Stimulated activated CD4-positive, alpha-beta T cell treated with anti-CD3 and anti-CD28 coated beads, Interleukin-2, amount 100 ng/mL, for 48 hours (primary cell): Measurements from ENCODE around the gene IGFBP7.

Experiments
- DNase-seq, 2 donors: peaks; one replicate each; pipeline ENCODE4 v3.0.0-alpha.2; 2020

Gene IGFBP7, protein sequence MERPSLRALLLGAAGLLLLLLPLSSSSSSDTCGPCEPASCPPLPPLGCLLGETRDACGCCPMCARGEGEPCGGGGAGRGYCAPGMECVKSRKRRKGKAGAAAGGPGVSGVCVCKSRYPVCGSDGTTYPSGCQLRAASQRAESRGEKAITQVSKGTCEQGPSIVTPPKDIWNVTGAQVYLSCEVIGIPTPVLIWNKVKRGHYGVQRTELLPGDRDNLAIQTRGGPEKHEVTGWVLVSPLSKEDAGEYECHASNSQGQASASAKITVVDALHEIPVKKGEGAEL

DNA sequence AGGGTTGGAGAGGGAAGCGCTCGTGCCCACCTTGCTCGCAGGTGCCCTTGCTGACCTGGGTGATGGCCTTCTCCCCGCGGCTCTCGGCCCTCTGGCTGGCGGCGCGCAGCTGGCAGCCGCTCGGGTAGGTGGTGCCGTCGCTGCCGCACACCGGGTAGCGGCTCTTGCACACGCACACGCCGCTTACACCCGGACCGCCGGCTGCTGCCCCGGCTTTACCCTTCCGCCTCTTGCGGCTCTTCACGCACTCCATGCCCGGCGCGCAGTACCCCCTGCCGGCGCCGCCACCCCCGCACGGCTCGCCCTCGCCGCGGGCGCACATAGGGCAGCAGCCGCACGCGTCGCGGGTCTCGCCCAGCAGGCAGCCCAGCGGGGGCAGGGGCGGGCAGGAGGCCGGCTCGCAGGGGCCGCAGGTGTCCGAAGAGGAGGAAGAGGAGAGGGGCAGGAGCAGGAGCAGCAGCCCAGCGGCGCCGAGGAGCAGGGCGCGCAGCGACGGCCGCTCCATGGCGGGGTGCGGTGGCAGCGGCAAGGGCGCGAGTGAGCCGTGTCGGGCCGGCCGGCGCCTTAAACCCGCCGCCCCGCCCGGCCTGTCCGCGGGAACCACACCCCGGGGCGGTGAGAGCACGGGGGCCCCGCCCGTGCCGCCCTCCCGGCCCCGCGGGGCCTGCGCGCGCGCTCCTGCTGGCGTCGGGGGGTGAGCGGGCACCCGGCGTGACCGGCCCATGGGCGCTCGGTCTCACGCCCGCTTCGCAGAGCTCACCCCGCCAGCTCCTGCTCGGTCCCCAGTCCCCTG, at the start of gene IGFBP7:
Gene IGFBP7, minus strand, starts transcription at position 539 of the 793 bp plus-strand sequence. Its CDS starts 34 bp downstream, at position 505.
- no peak for DNase-seq

DNA sequence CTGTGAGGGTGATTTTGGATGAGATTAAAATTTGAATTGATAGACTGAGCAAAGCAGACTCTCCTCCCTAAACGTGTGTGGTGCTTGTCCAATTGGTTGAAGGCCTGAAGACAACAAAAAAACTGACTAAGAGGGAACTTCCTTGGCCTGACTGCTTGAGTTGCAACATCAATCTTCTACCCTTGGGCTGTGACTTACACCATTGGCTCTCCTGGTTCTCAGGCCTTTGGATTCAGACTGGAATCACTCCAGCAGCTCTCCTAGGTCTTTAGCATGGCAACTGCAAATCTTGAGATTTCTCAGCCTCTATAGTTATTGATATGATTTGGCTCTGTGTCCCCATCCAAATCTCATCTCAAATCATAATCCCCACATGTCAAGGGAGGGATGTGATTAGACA, 49.7 kb upstream of the IGFBP7 start:
- DNase-seq = no peak

DNA sequence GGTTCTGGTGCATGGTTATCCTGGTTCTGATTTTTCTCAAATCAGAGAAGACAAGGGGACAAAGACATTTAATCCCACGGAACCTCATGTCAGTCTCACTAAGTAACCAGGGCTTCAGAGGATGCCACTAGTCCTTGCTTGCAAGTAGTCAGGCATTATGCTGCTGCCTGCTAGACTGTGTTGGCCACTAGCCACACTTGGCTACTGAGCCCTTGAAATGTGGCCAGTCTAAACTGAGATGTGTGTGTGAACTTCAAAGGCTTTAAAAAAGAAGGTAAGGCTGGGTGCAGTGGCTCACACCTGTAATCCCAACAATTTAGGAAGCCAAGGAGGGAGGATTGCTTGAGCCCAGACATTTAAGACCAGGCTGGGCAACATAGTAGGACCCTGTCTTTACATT, 48.6 kb upstream of the IGFBP7 start:
- DNase-seq = no peak

DNA sequence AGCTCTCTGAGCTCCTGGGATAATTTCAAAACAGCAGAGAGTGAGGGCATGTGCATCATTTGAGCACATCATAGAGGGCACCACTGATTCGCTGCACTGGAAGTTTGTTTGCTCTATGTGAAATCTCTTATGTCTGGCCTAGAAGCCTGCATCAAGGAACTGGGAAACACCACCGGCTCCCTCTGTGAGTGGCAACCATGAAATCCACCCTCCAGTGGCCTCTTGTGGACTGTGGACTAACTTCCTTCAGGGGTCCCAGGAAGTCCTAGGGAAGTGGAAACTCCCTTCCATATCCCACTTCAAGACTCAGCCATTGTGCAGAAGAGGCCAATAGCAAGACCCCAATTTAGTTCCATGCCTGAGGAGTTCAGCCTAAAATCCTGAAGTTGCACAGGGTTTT, 48.0 kb upstream of the IGFBP7 start:
- no peak for DNase-seq

DNA sequence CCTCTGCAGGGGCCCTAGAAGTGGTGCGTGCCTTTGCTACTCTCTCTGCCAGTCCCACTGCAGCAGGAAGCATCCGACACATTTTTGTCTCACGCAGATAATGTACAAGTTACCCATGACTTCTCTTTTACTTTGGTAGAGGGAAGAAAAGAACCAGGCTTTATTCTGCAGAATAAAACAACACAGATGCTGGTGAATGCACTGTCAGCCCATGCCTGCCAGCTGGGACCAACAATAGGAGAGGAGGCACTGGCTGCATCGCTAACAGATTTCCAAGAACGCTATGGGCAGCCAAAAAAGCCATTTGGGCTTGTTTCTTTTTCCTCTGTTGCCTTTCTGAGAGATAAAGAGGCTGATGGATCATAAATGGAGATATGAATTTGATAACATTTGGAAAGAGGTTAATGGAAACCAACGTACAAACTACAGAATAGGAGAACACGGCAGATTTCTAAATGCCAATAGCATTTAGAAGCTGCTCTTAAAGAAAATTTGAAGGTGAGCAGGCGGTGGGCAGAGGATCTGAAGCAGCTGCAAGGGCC, 47.5 kb upstream of the IGFBP7 start:
- DNase-seq = no peak

DNA sequence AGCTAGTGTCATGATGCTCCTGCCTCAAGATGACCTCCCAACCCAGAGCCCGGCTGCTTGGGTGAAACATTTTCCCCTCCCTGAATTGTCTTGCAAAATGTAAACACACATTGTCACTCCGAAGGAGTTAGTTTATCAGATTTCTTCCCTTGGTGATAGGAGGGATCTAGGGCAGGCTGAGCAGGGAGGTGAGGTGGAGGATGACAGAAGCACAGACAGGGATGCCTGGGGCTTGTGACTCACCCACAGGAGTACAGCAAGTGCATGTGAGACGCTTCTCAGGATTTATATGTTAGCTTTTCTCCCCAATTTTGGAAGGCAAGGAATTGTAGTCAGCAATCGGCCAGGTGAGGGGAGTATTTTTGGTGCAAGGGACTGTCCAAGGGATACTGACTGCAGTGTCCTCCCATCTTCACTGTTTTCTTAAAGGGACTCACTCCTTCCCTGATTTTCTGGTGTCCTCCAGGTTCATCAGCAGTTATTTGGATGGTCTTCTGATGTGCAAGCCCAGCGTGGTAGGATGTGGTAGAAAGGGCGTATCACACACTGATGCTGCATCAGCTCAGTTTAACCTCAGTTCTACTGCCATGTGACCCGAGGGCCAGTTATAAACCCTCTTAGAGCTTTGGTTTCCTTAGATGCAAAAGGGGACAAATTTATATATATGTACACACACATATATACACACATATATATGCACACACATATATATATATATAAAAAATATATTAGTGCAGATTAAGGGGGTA, 46.2 kb upstream of the IGFBP7 start:
- no peak for DNase-seq

DNA sequence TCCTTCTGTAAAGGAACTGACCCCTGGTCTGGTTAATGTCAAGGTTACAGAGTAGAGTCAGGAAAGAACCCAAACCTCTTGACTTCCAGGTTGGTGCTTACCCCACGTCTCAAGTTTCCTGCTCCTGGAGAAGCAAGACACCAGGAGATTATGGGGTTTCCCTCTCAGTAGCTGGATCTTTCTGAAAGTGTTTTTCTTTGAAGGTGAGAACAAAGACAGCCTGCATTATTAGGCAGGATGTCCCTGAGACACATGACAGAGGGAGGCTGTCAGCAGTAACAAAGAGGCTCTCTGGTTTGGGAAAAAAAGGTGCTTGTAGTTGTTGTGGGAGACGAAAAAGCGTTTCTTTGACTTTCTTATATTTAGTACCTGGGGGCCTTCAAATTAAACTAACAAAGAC, 44.7 kb upstream of the IGFBP7 start:
- DNase-seq = no peak

DNA sequence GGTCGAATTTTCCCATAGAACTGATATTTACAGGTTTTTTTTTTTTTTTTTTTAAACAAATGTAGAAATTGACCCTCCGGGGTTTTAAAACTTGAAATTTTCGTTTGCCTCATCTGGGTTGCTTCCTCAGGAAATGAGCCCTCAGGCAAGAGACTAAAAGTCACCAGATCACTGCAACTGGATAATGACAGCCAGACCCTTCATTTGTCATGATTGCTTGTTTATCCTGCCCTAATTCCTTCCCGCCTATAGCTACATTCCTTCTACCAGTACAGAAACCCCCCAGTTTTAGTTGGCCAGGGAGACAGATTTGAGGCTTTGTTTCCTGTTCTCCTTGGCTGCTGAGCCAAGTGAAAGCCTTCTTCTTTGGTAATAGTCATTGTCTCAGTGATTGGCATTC, 44.0 kb upstream of the IGFBP7 start:
- no peak for DNase-seq

DNA sequence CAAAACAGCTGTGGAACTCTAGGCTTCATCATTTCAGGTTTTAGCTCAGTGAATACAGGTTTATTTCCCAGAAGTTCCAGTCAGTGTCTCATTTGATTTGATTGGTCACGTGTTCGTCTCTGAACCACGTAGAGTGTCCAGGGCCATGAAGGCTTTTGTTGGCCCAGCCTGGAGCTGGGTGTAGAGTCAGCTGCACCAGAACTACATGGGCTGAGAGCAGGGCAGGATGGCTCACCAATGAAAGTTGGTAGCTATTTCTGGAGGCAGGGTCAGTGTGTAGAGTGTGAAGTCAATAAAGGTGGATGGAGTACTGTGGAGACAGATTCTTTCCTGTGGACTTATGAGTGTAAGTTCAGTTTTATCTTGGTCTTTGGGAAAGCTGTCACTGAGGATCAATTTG, 43.0 kb upstream of the IGFBP7 start:
- DNase-seq = no peak

DNA sequence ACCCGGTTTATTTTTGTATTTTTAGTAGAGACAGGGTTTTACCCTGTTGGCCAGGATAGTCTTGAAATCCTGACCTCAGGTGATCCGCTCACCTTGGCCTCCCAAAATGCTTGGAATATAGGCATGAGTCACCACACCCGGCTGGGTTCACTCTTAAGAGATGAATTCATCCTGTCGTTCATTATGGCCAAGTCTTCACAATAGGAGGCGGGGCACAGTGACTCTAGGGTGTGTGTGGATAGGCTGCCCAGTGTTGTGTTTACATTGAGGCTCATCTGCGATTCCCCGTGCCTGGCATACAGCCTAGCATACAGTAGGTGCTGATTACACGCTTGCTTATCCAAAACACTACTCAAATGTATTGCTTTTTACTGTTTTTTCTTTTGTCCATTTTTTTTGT, 41.3 kb upstream of the IGFBP7 start:
- DNase-seq = no peak

DNA sequence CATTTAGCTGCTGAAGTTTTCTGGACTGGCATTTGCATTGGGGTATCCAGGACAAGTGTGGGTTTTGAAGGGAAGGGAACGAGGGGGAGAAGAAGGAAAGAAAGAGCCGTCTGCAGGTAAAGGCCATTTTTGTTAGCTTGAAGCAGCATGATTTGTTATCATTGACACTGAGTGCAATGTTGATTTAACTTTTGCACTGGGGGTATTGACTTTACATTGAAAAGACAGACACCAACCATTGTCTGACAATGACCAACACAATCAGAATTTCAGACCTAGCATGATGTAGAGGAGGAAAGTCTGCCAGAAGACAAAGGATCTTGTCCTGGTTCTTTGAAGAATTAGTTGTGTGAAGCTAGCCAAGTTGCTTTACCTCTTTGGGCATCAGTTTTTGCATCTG, 39.6 kb upstream of the IGFBP7 start:
- DNase-seq = no peak

DNA sequence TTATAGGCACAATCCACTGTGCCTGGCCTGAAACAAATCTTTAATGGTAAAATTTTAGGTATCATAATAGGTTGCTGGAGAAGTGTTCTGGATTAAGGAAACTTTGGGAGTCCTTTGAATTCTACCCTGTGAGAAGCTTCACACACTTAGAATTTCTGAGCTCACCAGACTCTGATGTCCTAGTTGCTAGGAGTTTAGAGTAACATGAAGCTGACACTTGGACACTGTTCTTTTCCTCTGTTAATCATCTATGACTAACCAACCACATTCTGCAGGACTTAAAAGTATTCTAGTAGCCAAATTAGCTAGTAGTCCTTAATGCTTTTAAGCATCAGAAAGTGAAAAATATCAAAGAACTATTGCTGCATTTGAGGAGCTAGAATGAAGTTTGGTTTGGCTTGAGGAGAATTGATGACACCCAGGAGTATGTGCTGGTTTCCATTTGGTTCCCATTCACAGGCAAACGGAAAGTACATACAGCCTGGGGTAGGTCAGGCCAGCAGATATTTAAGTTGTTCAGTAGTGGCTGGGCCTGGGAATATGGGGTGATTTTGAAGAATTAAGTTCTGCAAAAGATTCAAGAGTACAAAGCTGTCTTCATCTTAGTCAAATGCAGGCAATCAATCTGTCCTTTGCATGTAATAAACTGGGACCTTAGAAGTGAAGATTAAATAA, 38.8 kb upstream of the IGFBP7 start:
- DNase-seq = no peak

DNA sequence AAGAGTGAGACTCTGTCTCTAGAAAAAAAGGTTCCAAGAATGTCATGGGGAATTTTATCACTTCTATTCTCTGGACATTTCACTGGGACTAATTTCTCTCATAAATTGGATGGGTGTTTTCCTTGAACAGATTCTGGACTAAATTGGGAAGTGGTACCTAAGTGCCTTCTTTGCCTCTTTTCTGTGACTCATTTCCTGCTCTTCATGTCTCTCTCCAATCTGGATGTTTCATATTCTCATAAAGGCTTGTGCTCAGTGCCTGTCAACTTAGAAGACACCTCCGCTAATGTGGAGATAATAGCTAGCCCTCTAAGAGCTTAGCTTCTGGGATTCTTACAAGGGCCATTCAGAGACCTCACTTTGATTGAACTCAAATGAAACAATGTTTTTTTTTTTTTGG, 38.0 kb upstream of the IGFBP7 start:
- DNase-seq = no peak

DNA sequence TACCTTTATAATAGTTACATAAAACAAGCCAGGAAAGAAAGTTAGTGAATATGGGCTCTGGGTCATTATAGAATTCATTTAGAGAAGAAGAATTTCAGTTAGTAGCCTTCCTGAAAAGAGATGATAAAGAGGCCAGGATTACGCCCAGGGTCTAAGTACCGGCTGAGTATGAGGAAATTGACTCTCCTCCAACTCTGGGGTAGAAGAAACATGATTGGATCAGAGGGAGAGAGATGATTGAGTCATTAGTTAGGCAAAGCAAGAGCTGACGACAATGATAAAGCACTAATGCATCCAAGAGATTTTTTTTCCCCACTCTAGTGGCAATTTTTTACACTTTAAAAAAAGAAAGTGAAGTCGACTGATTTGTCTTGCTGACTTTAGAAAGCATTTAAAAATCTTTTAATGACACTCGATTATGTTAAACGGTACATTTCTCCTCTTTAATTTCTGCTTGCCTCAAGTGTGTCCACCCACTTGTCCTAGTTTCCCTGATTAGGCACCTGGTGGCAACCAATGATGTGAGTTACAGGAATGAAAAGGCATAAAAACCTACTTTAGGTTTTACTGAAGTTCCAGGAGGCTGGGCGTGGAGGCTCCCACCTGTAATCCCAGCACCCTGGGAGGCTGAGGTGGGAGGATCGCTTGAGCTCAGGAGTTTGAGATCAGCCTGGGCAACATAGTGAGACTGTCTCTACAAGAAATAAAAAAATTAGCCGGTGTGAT, 37.3 kb upstream of the IGFBP7 start:
- DNase-seq = no peak

DNA sequence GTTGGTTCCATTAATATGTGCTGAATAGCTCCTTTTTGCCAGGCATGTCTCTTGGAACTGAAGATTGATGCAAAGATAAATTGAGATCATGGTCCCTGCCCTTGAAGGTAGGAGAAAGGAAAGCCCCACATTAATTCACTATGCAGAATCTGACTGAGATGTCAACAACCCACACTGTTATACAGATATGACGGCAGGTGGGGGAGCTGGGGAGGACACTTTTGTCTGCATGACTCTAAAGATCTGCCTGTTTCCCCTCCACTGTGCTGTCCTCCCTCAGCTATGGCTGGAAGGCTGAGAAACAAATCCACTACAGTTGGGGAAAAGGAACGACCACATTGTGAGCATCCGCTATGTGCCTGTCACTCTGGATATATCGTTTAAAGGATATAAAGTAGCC, 36.3 kb upstream of the IGFBP7 start:
- no peak for DNase-seq

DNA sequence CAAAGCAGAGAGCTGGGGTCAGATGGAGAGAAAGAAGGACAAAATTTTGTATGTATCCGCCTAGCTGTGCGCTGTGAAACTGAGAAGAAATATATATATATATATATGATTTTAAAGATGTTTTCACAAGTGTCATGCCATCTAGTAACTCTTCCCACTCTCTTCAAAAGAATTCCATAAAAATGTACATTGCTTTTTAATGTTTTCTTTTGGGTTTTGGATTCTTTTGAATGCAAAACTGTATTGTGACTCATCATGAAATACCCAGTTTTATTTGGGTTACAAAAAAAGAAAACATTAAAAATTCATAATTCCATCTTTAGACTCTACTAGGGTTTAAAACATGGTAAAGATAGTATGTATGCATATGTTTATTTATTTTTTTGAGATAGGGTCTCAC, 34.3 kb upstream of the IGFBP7 start:
- DNase-seq = no peak

DNA sequence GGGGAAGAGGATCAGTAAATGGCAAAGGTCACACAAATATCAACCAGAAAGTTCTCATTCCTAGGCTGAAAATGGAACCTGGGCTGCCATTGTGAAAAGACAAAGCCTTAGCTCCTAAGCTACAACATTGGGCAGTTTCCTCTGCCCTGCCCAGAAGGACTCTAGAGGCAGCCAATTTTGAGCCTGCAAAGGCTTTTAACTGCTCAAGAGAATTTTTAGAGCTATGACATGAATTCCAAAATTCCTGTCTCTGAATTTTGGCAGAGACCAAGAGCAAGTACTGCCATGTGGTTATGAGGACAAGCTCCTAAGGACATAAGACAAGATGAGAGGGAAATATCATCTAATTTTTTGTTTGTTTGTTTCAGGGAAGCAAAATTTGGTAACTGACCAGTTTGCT, 29.6 kb upstream of the IGFBP7 start:
- no peak for DNase-seq

DNA sequence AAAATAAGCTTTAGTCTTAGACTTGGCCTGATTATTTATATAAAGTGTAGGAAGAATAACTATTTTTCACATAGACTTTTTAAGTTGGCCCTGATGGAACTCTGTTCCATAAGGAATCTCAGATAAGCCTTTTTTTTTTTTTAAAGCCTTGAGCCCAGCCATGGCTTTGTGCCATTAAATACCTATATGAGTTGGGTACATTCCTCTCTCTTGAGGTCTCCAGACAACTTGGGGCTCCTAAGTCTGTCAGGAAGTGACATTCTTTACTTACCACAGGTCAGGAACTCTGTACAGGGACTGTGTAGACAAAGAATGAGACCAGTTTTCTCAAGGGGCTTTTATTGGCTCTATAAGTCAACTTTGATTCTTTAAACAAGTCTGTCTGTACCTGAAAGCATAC, 27.1 kb upstream of the IGFBP7 start:
- DNase-seq = no peak

DNA sequence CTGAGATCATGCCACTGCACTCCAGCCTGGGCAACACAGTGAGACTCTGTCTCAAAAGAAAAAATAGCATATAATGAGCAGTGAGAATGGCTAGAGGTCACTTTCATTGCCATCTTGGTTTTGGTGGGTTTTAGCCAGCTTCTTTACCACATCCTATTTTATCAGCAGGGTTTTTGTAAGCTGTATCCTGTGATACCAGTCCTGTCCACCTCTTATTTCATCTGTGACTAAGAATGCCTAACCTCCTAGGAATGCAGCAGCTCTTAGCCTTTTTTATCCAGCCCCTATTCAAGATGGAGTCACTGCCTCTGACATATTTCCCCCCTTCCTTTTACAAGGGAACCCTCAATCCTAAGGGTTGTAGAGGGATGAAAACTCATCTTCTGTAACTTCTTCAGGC, 26.1 kb upstream of the IGFBP7 start:
- DNase-seq = no peak

DNA sequence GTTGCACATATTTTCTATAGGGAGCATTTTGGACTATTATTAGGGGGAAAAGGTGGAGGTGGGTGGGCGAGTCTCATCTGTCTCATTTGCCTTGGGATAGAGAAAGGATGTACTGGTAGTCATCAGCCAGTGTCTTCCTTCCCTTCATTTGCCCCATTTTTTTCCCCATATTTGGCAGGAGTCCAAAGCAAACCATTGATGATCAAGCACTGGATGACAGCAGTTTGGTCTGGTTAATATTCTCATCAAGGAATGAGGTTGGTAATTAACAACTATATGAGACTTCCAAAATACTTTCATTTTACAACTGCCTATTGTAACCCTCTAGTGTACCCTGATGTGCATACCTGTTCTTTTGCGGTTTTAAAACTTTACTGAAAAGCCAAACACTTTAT, 22.6 kb upstream of the IGFBP7 start:
- DNase-seq = no peak

DNA sequence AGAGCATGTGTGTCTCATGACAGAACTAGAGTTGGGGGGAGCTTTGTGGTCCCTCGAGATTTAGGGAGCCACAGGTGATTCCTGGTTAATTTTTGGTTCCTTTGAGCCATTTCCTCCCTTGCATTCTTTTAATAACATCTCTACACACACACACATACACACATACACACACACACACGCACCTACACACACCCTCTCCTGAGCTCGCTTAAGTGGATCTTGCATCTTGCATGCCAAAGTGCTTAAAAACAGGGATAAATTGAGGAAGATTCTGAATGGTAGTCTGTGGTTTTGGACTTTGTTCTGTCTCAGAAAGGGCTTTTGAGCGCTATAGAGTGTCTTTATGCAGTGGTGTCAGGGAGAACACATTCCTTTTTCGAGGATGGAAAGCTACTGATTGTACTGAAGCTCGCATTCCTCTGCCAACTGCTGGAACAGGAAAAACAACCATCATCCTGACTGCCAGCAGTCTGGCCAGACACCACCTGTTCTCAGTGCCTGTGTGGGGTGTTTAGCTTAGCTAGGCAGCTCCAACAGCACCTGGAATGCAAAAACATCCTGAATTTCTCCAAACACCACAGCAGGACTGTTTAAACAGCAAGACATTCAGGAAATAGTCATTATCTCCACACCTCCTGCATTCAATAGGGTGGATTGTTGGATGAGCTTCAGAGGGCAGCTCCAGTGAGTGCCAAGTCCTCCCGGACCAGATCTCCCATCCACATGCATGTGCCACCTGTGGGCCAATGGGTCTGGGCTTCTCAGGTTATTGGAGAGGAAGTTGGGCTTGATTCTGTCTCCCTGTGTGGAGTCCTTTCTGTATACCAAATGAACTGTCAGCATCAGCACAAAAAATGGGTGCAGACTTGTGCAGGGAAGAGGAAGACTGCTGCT, 21.9 kb upstream of the IGFBP7 start:
- DNase-seq = no peak
